NCI-H82 treated with DMSO at 0.1 percent for 48 hours (cell line): ENCODE measurements around the gene MCM10.

Source experiments
- DNase-seq: peaks from one replicate; lab custom pipeline; 2025; ENCODE audit not compliant: unreplicated experiment; lab: John Stamatoyannopoulos, UW

Gene MCM10

DNA sequence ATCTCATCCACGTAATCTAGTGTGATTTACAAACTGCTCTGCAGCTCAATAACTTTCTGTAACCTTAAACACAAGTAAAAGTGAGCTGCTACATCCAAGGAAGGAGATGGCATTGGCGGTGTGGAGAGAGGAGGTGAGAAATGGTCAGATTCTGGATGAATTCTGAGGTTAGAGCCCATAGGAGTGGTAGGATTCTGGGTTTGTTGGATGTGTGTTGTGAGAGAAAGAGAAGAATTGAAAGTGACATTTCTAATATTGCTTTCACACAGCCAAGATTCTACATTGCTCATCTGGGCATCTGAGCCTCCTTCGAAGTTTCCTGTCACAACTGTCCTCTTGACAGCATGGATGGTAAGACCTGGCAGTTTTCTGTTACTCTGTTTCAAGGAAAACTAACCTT, 2.5 kb downstream of the MCM10 start:
- no peak for DNase-seq

DNA sequence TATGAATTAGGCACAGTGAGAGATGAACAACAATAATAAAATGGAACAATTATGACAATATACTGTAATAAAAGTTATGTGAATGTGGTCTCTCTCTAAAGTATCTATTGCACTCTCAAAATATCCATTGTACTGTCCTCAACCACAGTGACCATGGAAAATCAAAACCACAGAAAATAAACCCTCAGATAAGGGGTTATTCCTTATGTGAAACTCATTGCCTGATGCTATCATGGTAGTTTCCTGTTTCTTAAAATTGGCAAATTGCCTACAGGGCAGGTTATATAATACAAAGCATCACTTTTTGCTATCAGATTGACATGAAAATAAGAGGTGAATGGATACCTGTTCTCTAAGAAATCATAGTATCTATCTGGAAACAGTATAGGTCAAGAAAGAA, 3.8 kb downstream of the MCM10 start:
- DNase-seq, result no peak

DNA sequence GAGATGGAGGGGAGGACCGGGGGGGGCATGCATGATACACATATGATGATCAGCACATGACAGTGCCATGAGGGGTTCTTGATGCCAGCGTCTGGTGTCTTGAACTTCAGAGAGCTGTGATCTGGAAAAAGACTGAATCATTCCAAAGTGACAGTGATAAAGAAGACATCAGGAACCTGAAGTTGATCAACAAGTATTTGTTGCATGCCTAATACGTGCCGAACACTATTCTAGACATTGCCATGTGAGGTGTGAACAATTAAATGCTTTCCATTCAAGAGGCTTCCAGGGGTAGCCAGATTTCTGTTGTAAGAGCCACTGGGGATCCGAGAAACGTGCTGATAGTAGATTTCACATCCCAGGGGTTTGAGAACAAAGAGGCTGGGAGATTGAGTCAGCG, 6.2 kb downstream of the MCM10 start:
- DNase-seq, result no peak

DNA sequence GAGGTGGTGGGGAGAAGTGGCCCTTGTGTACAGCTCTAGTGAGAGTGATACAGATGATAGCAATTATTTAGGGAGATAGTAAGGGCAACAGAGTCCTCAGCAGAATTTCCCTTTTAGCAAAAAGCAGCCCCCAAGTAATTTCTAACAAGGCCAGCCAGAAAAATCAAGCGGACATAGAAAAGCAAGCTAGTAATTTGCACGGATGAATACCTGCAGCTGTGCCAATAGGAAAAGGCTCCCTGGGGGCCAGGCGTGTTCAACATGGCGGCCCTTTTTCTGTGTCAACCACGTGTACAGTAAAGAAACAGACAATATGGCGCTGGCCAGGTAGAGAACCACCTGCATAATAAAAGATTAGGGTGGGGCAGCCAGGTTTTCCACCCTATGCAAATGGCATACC, 7.4 kb downstream of the MCM10 start:
- no peak for DNase-seq

DNA sequence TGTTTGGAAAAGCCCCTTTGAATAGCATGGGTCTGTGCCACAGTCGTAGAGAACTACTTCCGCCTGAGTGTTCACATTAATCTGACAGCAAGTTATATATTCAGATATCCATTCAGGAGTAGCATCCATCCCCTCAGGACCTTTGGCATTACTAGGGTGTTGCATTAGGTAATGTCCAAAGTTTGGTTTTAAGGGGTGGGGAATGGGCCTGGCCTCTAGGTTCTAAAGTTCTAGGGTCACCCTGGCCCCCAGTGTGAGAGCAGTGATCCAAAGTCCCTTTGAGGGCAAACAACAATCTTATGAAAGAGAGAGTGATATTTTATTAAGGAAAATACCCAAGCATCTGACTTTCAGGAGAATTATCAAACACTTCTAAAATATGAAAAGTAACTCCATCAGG, 12.3 kb downstream of the MCM10 start:
- DNase-seq, result no peak

DNA sequence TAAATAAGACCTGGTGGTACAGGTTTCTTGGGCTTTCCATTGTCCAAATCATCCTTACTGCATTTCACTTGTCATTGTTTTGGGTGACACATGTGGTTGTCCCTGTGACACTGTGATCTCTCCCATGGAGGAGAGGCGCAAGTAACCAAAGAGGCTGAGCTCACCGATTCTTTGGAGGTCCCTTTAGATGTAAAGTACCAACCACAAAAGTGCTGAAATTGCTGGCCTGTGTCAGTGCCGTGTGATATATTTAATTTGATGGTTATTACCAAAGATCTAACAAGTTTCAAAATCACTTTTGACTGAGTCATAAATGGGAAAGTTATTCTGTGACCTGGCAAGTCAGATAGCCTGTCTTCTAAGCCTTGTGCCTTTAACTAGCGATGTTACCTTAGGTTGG, 19.4 kb downstream of the MCM10 start:
- no peak for DNase-seq

DNA sequence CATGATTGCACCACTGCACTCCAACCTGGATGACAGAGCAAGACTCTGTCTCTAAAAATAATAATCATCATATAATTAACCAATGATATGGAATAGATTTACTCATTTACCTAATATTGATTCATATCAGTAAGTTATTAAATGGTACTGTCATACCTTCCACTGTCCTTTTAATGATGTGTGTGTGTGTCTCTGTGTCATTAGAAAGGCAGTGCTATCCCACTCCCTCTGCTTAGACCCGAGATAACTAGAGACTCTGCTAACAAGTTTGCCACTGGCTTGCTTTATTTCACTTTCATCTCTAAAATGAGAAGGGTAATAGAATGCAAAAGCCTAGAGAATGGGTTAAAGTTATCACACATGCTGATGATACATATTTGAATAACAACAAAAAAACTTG, 21.1 kb downstream of the MCM10 start:
- no peak for DNase-seq

DNA sequence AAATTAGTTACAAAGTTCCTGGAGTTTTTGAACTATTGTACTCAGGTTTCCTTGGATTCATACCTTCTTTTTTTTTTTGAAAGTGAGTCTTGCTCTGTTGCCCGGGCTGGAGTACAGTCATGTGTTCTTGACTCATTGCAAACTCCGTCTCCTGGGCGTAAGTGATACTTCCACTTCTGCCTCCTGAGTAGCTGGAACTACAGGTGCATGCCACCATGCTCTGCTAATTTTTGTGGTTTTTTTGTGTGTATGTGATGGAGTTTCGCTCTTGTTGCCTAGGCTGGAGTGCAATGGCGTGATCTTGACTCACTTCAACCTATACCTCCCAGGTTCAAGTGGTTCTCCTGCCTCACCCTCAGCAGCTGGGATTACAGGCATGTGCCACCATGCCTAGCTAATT, 22.3 kb downstream of the MCM10 start:
- no peak for DNase-seq

DNA sequence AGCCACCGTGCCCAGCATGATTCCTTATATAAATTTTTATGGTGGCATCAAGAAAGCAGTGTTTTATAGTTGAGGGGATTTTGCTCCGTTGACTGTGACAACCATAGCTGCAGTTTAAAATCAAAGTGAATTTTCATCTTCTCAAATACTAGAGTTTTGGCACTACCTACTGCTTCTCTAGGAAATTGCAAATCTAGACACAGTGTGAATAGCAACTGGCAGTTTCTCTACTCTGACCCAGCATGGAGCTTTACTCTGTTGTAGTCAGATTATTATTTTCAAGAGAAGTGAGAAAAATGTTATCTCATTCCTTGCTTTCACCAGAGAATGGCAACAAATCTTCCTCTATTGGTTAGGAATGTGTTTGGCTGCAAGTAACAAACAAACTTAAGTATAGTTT, 22.9 kb downstream of the MCM10 start:
- no peak for DNase-seq

DNA sequence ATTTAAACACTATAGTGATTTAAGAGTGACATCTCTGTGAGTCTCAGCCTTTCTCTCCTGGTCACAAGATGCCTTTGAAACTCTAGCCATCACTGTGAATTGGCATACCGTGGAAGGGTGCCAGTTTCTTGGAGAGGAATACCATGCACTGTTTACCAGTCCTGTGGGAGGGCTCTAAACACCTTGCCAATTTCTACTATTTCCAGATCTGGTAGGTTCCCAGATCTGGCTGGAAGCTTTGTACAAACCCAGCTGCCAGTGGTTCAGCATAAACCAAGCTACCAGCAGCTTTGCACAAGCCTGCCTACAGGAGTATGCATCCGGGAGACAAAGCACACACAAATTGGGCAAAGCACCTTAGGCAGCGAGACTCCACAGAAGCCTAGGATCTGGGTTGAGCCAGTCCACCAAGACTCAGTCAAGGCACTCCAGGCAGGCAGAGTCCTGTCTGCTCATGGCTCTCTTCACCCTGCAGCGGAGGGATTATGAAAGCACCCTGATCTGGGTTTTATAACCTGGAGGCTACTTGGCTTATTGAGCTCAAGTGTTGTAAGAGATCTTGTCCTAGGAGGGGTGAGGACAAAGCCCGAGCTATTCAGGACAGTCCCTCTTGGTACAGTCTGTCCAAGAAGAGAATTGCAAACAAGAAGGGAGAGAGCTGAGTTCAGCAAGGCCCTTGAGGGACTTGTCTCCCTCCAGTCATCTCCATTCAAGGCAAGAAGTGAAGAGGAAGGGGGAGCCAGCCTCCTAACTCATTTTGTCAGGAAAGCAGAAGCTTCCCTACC, 23.6 kb downstream of the MCM10 start:
- no peak for DNase-seq

DNA sequence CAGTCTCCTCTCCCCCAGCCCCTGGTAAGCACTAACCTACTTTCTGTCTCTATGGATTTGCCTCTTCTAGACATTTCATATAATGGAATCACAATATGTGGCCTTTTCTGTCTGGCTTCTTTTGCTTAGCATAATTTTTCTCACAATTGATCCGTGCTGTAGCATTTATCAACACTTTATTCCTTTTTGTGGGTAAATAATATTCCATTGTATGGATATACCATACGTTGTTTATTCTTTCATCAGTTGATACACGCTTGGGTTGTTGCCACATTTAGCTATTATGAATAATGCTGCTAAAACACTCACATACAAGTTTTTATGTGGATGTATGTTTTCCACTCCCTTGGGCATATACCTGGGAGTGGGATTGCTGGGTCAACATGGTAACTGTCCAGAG, 25.8 kb downstream of the MCM10 start:
- no peak for DNase-seq

DNA sequence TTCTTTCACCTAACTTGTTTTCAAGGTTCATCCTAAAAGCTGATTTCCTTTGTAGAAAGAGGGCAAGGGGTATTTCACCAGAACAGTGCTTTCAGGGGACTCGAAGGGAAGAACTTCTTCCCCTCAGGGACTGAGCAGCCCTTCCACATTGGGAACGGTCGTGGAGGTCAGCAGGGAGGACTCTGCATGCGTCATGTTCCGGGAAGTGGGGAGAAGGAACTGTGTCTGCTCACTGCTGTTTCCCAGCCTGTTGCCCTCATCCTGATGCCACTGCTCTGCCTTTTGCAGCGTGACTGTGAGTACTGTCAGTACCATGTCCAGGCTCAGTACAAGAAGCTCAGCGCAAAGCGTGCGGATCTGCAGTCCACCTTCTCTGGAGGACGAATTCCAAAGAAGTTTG, 27.2 kb downstream of the MCM10 start:
- no peak for DNase-seq

DNA sequence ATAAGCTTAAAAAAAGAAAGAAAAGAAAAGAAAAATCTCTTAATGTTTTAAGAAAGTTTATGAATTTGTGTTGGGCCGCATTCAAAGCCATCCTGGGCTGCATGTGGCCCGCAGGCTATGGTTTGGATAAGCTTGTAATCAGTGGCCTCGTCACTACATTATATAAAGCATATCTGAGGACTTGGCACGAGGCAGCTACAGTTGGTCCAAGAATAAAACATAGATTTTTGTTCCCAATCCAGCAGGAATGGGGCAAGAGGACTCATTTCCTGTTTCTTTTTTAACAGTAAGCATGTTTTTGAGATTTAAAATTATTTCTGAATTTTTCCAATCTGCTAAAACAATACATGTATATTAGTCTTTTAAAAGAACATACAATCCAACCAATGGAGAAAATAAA, 28.6 kb downstream of the MCM10 start:
- DNase-seq, result no peak

DNA sequence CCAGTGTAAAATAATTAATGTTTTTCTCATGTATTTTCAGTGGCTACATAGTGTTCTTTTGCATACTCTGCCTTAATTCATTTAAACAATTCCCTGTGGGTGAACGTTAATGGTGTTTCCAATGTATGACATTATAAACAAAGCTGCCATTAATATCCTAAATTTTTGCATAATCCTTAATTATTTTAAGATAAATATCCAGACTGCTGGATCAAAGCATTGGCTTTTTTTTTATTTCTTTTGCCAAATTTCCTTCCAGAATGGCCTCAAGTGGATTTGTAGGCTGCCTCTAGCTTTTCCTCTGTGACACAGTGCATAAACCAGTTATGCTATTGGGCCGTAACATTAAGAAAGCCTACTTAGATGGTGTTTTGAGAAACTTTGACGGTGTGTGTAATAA, 29.5 kb downstream of the MCM10 start:
- DNase-seq, result no peak

DNA sequence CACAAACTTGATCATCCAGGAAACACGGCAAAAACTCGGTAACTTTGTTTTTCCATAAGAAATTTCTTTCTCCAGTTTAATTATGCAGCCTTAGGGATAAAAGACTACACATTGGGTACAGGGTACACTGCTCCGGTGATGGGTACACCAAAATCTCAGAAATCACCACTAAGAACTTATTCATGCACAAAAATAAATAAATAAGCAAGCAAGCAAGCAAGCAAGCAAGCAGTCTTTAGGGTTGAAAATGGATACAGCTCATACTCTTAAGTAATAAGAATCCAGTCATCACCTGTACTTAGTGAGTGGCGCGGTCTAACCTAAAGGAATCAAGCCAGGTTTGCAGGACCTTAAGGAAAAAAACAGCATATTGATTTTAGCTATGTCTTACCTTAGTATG, 30.0 kb downstream of the MCM10 start:
- no peak for DNase-seq

DNA sequence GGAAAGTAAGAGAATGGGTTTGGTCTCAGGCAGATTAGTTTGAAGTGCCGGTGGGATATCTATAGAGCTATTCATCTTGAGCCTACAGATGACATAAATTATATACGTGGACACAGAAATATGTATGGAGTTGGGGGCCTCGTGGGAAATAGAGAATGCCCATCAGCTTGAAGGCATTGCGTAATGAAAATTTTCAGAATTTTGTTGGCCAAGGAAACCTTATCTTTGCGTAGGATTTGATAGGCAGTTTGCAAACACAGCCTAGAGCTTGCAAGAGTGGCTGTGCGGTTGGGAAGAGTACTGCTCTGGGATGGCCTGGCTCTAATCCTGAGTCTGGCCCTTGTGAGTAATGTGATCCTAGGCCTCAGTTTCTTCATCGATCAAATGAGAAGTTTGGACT, 32.3 kb downstream of the MCM10 start:
- no peak for DNase-seq

DNA sequence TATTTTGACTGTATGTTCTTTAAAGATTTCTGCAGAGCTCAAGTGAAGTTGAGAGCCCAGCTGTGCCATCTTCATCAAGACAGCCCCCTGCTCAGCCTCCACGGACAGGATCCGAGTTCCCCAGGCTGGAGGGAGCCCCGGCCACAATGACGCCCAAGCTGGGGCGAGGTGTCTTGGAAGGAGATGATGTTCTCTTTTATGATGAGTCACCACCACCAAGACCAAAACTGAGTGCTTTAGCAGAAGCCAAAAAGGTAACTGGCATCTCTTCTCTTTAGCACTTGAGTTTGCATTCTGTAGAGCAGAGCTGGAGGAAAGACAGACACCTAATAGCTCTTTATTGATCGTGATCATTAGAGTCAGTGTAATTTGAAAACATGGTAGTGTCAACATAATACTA, 33.7 kb downstream of the MCM10 start:
- DNase-seq, result no peak

DNA sequence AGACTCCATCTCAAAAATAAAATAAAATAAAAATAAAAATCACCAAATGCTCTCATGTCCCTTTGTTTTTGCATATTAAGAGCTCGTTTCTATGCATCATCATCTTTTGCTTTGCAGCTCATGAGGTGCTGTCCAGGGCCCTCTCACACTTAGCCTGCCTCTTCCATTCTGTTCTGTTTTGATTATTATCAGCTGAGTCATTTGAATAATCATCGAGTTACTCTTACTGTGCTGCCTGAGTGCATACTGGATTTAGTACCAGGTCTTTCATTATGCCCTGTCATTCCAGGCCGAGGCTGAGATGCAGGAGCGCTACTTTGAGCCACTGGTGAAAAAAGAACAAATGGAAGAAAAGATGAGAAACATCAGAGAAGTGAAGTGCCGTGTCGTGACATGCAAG, 39.8 kb downstream of the MCM10 start:
- DNase-seq, result no peak

DNA sequence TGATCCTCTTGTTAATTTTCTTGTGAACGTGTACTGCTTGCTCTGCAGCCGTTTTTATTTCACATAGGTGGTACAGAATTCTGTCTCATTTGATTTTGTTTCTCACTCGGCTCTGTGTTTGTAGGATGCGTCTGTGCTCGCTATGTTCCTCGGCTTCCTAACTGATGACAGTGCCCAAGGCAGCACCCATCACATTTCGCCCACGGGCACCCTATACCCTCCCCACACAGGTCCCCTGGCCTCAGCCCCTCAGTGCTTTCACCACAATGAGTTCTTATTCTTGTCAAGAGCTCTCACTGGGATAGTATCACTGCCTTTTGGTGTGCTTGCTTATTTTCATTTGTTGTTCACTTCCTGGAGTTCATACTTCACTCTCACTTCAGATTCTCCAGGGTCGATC, 44.7 kb downstream of the MCM10 start:
- DNase-seq, result no peak

DNA sequence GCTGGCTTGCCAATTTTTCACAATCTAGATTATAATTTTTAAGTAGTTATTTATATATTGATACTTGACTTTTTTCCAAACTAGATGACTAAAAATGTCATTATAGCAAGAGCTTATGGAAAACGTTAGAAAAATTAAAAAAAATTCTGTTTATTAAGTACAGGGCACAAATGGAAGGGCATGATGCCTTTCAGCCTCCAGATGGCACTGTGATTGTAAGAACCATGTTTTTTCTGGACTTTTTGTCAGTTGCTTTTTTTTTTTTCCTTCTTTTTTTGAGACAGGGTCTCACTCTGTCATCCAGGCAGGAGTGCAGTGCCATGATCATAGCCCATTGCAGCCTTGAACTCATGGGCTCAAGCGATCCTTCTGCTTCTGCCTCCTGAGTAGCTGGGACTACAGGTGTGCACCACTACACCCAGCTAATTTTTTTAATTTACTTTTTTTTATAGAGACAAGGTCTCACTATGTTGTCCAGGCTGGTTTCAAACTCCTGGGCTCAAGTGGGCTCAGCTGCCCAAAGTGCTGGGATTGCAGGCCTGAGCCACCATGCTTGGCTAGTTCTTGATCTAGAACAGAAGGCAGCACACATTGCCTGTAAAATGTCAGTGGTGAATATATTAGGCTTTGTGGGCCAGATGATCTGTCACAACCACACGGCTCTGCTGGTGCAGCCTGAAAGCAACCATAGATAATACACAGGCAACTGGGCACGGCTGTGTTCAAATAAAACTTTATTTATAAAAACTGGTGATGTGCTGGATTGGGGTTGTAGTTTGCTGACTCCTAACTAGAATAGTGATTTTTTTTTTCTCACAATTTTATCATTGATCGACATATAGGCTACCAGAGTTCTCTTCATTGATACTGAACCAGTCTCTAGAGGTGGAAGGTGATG, 45.4 kb downstream of the MCM10 start:
- no peak for DNase-seq

DNA sequence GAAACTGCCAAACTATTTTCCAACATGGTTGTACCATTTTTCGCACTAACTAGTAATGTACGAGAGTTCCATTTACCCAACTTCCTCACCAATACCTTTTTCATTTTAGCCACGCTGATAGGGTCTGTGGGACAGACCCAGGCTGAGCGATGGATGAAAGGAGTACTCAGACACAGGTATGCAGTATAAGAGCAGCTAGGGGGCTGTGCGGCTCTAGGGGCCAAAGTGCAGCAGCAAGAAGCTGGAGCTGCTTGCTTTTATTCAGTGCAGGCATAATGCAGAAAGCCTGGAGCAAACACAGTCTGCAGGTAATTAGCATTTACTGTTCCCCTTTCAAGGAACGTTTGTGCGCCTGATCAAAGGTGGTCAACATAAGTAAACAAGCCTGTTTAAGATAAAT, 51.8 kb downstream of the MCM10 start:
- no peak for DNase-seq

DNA sequence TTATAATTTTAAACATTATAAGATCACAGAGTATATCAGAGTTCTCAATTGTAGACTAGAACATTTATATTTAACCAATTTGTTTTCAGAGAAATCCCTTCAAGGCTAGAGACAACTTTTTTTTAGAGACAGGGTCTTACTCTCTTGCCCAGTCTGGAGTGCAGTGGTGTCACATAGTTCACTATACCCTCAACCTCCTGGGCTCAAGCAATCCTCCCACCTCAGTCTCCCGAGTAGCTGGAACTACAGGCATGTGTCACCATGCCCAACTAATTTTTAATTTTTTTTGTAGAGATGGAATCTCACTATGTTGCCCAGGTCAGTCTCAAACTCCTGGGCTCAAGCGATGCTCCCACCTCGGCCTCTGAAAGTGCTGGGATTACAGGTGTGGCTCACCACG, 57.5 kb downstream of the MCM10 start:
- DNase-seq, result no peak
